HEK293 (cell line): ENCODE results near the gene TBX6.
A peak's percentile ranks its signal among the peaks of the same experiment; 100 is the strongest.

ENCODE experiments used
- CTCF ChIA-PET: fragments of 350-600 bp; formaldehyde crosslinking; extraction: SDS; loops from one replicate; lab custom pipeline; 2021; ENCODE audit warnings: antibody characterized with exemption; lab: Yijun Ruan, JAX
- POLR2A ChIA-PET: fragments of 300-600 bp; formaldehyde crosslinking; extraction: SDS; loops from one replicate; lab custom pipeline; 2020; ENCODE audit warnings: antibody characterized with exemption, inconsistent platforms; lab: Yijun Ruan, JAX
- H3K27ac ChIP-seq: fragments of 200-500 bp; sonication (Bioruptor generic); 2 replicates; pipeline ENCODE4 v1.5.1; 2014; ENCODE audit warnings: low read depth, low read length, control low read depth, inconsistent platforms; ENCODE audit errors: extremely low read depth
- H3K36me3 ChIP-seq, 2 experiments: fragments of 200-500 bp in 1 of 2; sonication (Bioruptor generic) in 1 of 2; 1 replicate in 1 of 2; 2 replicates in 1 of 2; pipeline ENCODE4 v1.5.1; 2014 to 2017; ENCODE audit warnings: inconsistent platforms in 2 of 2, low read length in 2 of 2; ENCODE audit not compliant: control insufficient read depth in 2 of 2, insufficient read depth in 1 of 2
- H3K4me1 ChIP-seq: fragments of 200-500 bp; sonication (Bioruptor generic); 2 replicates; pipeline ENCODE4 v1.5.1; 2014; ENCODE audit warnings: mild to moderate bottlenecking, low read length, inconsistent platforms; ENCODE audit not compliant: control insufficient read depth, insufficient read depth
- H3K4me3 ChIP-seq: 2 replicates; pipeline ENCODE4 v1.5.1; 2011; ENCODE audit warnings: low read depth, mild to moderate bottlenecking, control low read depth, low read length, moderate library complexity
- H3K9me3 ChIP-seq: fragments of 200-500 bp; sonication (Bioruptor generic); 2 replicates; pipeline ENCODE4 v1.5.1; 2014; ENCODE audit warnings: low read depth, low read length, inconsistent platforms; ENCODE audit not compliant: control insufficient read depth, insufficient read depth
- IKZF3 ChIP-seq: fragments of 450-650 bp; IDR thresholded peaks from 2 replicates; pipeline ENCODE4 v1.5.0; 2018; ENCODE audit warnings: missing biosample characterization, mild to moderate bottlenecking, missing genetic modification characterization, moderate library complexity
- KLF10 ChIP-seq: fragments of 450-650 bp; IDR thresholded peaks from 2 replicates; pipeline ENCODE4 v1.5.1; 2018; ENCODE audit warnings: missing biosample characterization, mild to moderate bottlenecking, missing genetic modification characterization
- KLF16 ChIP-seq: fragments of 450-650 bp; formaldehyde crosslinking; IDR thresholded peaks from 2 replicates; pipeline ENCODE4 v1.5.1; 2017; ENCODE audit warnings: missing biosample characterization, missing genetic modification characterization
- YY1 ChIP-seq: fragments of 450-650 bp; formaldehyde crosslinking; IDR thresholded peaks from 2 replicates; pipeline ENCODE4 v1.5.1; 2018; ENCODE audit warnings: missing biosample characterization, missing genetic modification characterization
- ZNF112 ChIP-seq: fragments of 450-650 bp; formaldehyde crosslinking; IDR thresholded peaks from 2 replicates; pipeline ENCODE4 v1.5.0; 2017; ENCODE audit warnings: missing biosample characterization, missing genetic modification characterization
- ZNF132 ChIP-seq: fragments of 450-650 bp; formaldehyde crosslinking; IDR thresholded peaks from 2 replicates; pipeline ENCODE4 v1.5.1; 2017; ENCODE audit warnings: missing biosample characterization, missing genetic modification characterization, borderline replicate concordance
- ZNF221 ChIP-seq: fragments of 450-650 bp; formaldehyde crosslinking; IDR thresholded peaks from 2 replicates; pipeline ENCODE4 v1.5.1; 2017; ENCODE audit warnings: missing biosample characterization, missing genetic modification characterization, borderline replicate concordance
- ZNF223 ChIP-seq: fragments of 450-650 bp; formaldehyde crosslinking; IDR thresholded peaks from 2 replicates; pipeline ENCODE4 v1.5.1; 2016; ENCODE audit warnings: missing biosample characterization, missing genetic modification characterization
- ZNF248 ChIP-seq: fragments of 450-650 bp; formaldehyde crosslinking; IDR thresholded peaks from 2 replicates; pipeline ENCODE4 v1.5.1; 2017; ENCODE audit warnings: missing biosample characterization, missing genetic modification characterization
- ZNF350 ChIP-seq: fragments of 450-650 bp; formaldehyde crosslinking; IDR thresholded peaks from 2 replicates; pipeline ENCODE4 v1.5.0; 2017; ENCODE audit warnings: missing biosample characterization, mild to moderate bottlenecking, missing genetic modification characterization
- ZNF473 ChIP-seq: fragments of 450-650 bp; formaldehyde crosslinking; IDR thresholded peaks from 2 replicates; pipeline ENCODE4 v1.5.1; 2017; ENCODE audit warnings: missing biosample characterization, missing genetic modification characterization
- ZNF501 ChIP-seq: fragments of 450-650 bp; formaldehyde crosslinking; IDR thresholded peaks from 2 replicates; pipeline ENCODE4 v1.5.1; 2016; ENCODE audit warnings: missing biosample characterization, missing genetic modification characterization
- ZNF549 ChIP-seq: fragments of 450-650 bp; IDR thresholded peaks from 2 replicates; pipeline ENCODE4 v1.5.1; 2018; ENCODE audit warnings: missing biosample characterization, missing genetic modification characterization, mild to moderate bottlenecking, inconsistent platforms, moderate library complexity
- ZNF600 ChIP-seq: fragments of 450-650 bp; formaldehyde crosslinking; IDR thresholded peaks from 2 replicates; pipeline ENCODE4 v1.5.1; 2016; ENCODE audit warnings: missing biosample characterization, missing genetic modification characterization
- ZNF660 ChIP-seq: fragments of 450-650 bp; IDR thresholded peaks from 2 replicates; pipeline ENCODE4 v1.5.1; 2018; ENCODE audit warnings: missing biosample characterization, mild to moderate bottlenecking, missing genetic modification characterization
- ZNF830 ChIP-seq: fragments of 450-650 bp; IDR thresholded peaks from 2 replicates; pipeline ENCODE4 v1.5.0; 2018; ENCODE audit warnings: missing biosample characterization, missing genetic modification characterization, low read depth, mild to moderate bottlenecking, moderate library complexity
- TF ChIP-seq, protein P1 (sequence below): fragments of 450-650 bp; formaldehyde crosslinking; IDR thresholded peaks from 2 replicates; pipeline ENCODE4 v1.5.1; 2016; ENCODE audit warnings: missing biosample characterization, missing genetic modification characterization
- TF ChIP-seq, protein P2 (sequence below): fragments of 450-650 bp; formaldehyde crosslinking; IDR thresholded peaks from 2 replicates; pipeline ENCODE4 v1.5.1; 2016; ENCODE audit warnings: missing biosample characterization, missing genetic modification characterization, borderline replicate concordance
- TF ChIP-seq, protein P3 (sequence below): fragments of 450-650 bp; formaldehyde crosslinking; IDR thresholded peaks from 2 replicates; pipeline ENCODE4 v1.5.1; 2016; ENCODE audit warnings: missing biosample characterization, missing genetic modification characterization
- TF ChIP-seq, protein P4 (sequence below): fragments of 450-650 bp; formaldehyde crosslinking; IDR thresholded peaks from 2 replicates; pipeline ENCODE4 v1.5.1; 2016; ENCODE audit warnings: missing biosample characterization, missing genetic modification characterization
- TF ChIP-seq, protein P5 (sequence below): fragments of 450-650 bp; formaldehyde crosslinking; IDR thresholded peaks from 2 replicates; pipeline ENCODE4 v1.5.1; 2017; ENCODE audit warnings: missing biosample characterization, missing genetic modification characterization
- TF ChIP-seq, protein P6 (sequence below): fragments of 450-650 bp; formaldehyde crosslinking; IDR thresholded peaks from 2 replicates; pipeline ENCODE4 v1.5.1; 2016; ENCODE audit warnings: missing biosample characterization, missing genetic modification characterization

Gene TBX6

DNA sequence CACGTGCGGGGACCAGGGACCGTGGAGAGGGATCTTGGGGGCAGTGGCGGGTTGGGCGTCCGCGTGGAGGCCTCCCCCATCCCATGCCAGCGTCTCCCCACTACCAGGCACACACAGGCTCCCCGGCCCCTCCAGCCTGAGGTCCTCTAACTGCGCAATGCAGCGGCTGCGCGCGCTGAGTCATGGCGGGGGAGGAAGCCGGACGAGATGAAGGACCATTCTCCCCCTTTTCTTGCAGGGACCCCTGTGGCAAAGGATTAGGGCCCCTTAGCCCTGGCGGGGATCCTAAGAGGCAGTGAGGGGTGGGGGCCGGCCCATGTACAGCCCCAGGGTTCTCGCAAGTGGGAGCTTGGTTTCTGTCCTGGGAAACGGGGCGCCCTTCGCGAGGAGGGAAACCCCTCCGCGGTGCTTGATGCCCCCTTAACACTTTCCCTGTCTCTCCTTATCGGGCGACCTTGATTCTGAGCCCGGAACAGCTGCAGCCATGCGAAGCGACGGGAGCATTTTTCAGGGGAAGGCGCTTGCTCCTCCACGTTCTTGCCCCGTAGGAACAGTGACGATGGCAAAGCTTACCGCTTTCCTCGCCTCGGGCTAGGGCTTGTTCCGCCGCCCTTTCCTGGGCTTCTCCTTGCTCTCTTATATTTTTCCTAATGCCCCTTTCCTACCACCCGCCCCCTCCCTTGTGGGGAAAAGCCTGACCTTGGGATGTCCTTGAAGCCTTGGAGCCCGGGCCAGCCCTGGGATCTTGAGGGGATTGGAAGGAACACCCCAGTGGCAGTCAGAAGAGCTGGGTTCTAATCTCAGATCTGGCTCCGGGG is 25.6 kb downstream of the TBX6 start (continued):
- TF ChIP-seq, protein P1, sequence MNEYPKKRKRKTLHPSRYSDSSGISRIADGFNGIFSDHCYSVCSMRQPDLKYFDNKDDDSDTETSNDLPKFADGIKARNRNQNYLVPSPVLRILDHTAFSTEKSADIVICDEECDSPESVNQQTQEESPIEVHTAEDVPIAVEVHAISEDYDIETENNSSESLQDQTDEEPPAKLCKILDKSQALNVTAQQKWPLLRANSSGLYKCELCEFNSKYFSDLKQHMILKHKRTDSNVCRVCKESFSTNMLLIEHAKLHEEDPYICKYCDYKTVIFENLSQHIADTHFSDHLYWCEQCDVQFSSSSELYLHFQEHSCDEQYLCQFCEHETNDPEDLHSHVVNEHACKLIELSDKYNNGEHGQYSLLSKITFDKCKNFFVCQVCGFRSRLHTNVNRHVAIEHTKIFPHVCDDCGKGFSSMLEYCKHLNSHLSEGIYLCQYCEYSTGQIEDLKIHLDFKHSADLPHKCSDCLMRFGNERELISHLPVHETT (tag by site-specific recombination), result peak; percentile 41
- TF ChIP-seq, protein P2, sequence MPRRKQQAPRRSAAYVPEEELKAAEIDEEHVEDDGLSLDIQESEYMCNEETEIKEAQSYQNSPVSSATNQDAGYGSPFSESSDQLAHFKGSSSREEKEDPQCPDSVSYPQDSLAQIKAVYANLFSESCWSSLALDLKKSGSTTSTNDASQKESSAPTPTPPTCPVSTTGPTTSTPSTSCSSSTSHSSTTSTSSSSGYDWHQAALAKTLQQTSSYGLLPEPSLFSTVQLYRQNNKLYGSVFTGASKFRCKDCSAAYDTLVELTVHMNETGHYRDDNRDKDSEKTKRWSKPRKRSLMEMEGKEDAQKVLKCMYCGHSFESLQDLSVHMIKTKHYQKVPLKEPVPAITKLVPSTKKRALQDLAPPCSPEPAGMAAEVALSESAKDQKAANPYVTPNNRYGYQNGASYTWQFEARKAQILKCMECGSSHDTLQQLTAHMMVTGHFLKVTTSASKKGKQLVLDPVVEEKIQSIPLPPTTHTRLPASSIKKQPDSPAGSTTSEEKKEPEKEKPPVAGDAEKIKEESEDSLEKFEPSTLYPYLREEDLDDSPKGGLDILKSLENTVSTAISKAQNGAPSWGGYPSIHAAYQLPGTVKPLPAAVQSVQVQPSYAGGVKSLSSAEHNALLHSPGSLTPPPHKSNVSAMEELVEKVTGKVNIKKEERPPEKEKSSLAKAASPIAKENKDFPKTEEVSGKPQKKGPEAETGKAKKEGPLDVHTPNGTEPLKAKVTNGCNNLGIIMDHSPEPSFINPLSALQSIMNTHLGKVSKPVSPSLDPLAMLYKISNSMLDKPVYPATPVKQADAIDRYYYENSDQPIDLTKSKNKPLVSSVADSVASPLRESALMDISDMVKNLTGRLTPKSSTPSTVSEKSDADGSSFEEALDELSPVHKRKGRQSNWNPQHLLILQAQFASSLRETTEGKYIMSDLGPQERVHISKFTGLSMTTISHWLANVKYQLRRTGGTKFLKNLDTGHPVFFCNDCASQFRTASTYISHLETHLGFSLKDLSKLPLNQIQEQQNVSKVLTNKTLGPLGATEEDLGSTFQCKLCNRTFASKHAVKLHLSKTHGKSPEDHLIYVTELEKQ, result no peak
- TF ChIP-seq ZNF112 (tag by site-specific recombination) (no peak), YY1 (tag by site-specific recombination) (peak; percentile 65), KLF16 (tag by site-specific recombination) (peak; percentile 44; the same call in 1 of the 2 replicates), ZNF830 (no peak)
- TF ChIP-seq, all 188 proteins: peak for 30

DNA sequence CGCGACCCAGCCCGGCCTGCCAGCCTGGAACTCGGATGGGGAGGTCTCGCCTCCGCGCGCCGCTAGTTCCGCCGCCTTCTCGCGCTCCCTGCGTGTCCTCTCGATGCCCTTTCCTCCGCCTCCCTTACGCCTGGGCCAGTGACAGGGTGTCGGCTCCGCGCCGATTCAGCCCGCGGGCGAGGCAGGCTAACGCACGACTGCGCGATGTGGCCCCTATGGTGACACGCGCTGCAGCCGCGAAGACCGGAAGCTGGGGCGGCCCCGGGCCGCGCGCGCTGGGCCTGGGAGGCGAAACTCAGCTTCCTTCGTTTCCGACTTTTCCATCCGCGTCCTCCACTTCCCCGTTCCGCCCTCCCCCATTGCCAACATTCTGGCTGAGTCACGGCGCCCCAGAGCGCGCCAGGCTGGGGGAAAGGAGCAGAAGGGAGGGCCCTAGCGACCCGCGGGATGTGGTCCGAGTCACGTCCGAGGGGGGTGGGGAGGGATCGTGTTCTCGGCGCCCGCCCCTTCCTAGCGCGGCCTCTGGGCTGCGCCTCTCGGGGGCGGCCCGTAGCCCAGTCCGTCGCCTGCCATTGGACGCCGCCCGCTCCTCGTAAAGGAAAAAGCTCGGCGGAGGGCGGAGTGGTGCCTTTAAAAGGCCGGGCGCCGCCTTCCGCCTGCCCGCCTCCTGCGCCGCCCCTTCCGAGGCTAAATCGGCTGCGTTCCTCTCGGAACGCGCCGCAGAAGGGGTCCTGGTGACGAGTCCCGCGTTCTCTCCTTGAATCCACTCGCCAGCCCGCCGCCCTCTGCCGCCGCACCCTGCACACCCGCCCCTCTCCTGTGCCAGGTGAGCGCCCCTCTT is 26.4 kb downstream of the TBX6 start, which contains the start of gene ALDOA:
Gene ALDOA, plus strand, starts transcription at position 659 of the 841 bp plus-strand sequence. CDS start 1,138 bp downstream, outside the sequence.
- H3K4me1 ChIP-seq, result peaks cover 2% of the 10 kb centered on the region; the same call in 1 of the 2 replicates
- H3K4me3 ChIP-seq, result peak within 1 kb of the TSS; percentile 94
- ChIA-PET POLR2A (interaction anchor here (0.6 to 3.6 kb wide), 37 partner anchors 11 to 1387 kb away, joined by 3 to 70 read pairs (median 4); partner anchors contain the start of genes CORO1A, FBRS, HIRIP3 and MAPK3), CTCF (interaction anchor here (0.6 to 3.6 kb wide), 8 partner anchors 8 to 345 kb away, joined by 3 to 25 read pairs (median 4); partner anchors contain the start of gene TLCD3B)
- H3K27ac ChIP-seq, result peak within 1 kb of the TSS; percentile 100
- H3K36me3 ChIP-seq, result peaks cover 16 to 47% of the 10 kb centered on the region in 2 experiments; a peak in 2 of 3 replicates
- H3K9me3 ChIP-seq, result no peaks in the 10 kb centered on the region
- TF ChIP-seq KLF10 (peak; percentile 93), ZNF221 (tag by site-specific recombination) (peak; percentile 14; the same call in 1 of the 2 replicates), ZNF248 (tag by site-specific recombination) (no peak), ZNF549 (tag by site-specific recombination) (no peak), ZNF223 (tag by site-specific recombination) (0 out of 2 replicates have a peak, but pooled peaks have one; percentile 59), ZNF350 (tag by site-specific recombination) (no peak), ZNF473 (tag by site-specific recombination) (no peak), ZNF600 (peak; percentile 98), ZNF501 (tag by site-specific recombination) (peak; percentile 95), ZNF132 (tag by site-specific recombination) (no peak), IKZF3 (tag by site-specific recombination) (peak; percentile 99), ZNF660 (tag by site-specific recombination) (peak; percentile 71)
- TF ChIP-seq, protein P3, sequence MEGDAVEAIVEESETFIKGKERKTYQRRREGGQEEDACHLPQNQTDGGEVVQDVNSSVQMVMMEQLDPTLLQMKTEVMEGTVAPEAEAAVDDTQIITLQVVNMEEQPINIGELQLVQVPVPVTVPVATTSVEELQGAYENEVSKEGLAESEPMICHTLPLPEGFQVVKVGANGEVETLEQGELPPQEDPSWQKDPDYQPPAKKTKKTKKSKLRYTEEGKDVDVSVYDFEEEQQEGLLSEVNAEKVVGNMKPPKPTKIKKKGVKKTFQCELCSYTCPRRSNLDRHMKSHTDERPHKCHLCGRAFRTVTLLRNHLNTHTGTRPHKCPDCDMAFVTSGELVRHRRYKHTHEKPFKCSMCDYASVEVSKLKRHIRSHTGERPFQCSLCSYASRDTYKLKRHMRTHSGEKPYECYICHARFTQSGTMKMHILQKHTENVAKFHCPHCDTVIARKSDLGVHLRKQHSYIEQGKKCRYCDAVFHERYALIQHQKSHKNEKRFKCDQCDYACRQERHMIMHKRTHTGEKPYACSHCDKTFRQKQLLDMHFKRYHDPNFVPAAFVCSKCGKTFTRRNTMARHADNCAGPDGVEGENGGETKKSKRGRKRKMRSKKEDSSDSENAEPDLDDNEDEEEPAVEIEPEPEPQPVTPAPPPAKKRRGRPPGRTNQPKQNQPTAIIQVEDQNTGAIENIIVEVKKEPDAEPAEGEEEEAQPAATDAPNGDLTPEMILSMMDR (tag by site-specific recombination), result peak; percentile 34
- TF ChIP-seq, protein P4, sequence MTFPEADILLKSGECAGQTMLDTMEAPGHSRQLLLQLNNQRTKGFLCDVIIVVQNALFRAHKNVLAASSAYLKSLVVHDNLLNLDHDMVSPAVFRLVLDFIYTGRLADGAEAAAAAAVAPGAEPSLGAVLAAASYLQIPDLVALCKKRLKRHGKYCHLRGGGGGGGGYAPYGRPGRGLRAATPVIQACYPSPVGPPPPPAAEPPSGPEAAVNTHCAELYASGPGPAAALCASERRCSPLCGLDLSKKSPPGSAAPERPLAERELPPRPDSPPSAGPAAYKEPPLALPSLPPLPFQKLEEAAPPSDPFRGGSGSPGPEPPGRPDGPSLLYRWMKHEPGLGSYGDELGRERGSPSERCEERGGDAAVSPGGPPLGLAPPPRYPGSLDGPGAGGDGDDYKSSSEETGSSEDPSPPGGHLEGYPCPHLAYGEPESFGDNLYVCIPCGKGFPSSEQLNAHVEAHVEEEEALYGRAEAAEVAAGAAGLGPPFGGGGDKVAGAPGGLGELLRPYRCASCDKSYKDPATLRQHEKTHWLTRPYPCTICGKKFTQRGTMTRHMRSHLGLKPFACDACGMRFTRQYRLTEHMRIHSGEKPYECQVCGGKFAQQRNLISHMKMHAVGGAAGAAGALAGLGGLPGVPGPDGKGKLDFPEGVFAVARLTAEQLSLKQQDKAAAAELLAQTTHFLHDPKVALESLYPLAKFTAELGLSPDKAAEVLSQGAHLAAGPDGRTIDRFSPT (tag by site-specific recombination), result peak; percentile 93
- TF ChIP-seq, protein P5, sequence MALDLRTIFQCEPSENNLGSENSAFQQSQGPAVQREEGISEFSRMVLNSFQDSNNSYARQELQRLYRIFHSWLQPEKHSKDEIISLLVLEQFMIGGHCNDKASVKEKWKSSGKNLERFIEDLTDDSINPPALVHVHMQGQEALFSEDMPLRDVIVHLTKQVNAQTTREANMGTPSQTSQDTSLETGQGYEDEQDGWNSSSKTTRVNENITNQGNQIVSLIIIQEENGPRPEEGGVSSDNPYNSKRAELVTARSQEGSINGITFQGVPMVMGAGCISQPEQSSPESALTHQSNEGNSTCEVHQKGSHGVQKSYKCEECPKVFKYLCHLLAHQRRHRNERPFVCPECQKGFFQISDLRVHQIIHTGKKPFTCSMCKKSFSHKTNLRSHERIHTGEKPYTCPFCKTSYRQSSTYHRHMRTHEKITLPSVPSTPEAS (tag by site-specific recombination), result peak; percentile 56
- TF ChIP-seq, protein P6, sequence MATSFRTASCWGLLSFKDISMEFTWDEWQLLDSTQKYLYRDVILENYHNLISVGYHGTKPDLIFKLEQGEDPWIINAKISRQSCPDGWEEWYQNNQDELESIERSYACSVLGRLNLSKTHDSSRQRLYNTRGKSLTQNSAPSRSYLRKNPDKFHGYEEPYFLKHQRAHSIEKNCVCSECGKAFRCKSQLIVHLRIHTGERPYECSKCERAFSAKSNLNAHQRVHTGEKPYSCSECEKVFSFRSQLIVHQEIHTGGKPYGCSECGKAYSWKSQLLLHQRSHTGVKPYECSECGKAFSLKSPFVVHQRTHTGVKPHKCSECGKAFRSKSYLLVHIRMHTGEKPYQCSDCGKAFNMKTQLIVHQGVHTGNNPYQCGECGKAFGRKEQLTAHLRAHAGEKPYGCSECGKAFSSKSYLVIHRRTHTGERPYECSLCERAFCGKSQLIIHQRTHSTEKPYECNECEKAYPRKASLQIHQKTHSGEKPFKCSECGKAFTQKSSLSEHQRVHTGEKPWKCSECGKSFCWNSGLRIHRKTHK, result no peak
